Tibial nerve (tissue), 4 donors: Measurements from ENCODE around the gene NUDT13. TPM values are rescaled to one million over a fixed set of nuclear protein-coding genes. Genes with fewer than 3 reads are reported as not detected.

Experiments
- DNase-seq, 2 donors: peaks; one replicate each; pipeline ENCODE4 v3.0.0-alpha.2; 2019; ENCODE audit warnings: low spot score in 2 of 2
- H3K27ac ChIP-seq, 4 donors: fragments of 200-600 bp; sonication (generic) in 3 of 4; one replicate each; pipeline ENCODE4 v1.5.1; 2017 to 2019; ENCODE audit warnings: mild to moderate bottlenecking in 1 of 4
- H3K27me3 ChIP-seq, 2 donors: fragments of 200-600 bp; sonication (generic) in 1 of 2; one replicate each; pipeline versions ENCODE4 v1.5.1 to v1.6.0; 2017 to 2019
- H3K36me3 ChIP-seq, 3 donors: fragments of 200-600 bp; sonication (generic); one replicate each; pipeline ENCODE4 v1.5.1; 2018 to 2019
- H3K4me1 ChIP-seq, 4 donors: fragments of 200-600 bp; sonication (generic) in 3 of 4; one replicate each; pipeline ENCODE4 v1.5.1; 2017 to 2019
- H3K4me3 ChIP-seq, 4 donors: fragments of 200-600 bp; sonication (generic) in 3 of 4; one replicate each; pipeline ENCODE4 v1.5.1; 2017 to 2019; ENCODE audit warnings: mild to moderate bottlenecking in 1 of 4, moderate library complexity in 1 of 4
- H3K9me3 ChIP-seq, 4 donors: fragments of 200-600 bp; sonication (generic) in 3 of 4; one replicate each; pipeline ENCODE4 v1.5.1; 2017 to 2019
- CTCF ChIP-seq, 5 experiments: fragments of 200-600 bp in 3 of 5; fragments of 450-650 bp in 2 of 5; sonication (generic) in 3 of 5; IDR thresholded peaks; one replicate each; pipeline ENCODE4 v1.5.1; 2016 to 2019; ENCODE audit warnings: antibody characterized with exemption in 5 of 5, mild to moderate bottlenecking in 3 of 5, moderate library complexity in 2 of 5
- EP300 ChIP-seq, 2 donors: sonication (generic); formaldehyde crosslinking; IDR thresholded peaks; one replicate each; pipeline ENCODE4 v1.6.1; 2017; ENCODE audit warnings: antibody characterized with exemption in 2 of 2, mild to moderate bottlenecking in 1 of 2
- POLR2A ChIP-seq, 2 donors: fragments of 450-650 bp; IDR thresholded peaks; one replicate each; pipeline ENCODE4 v1.6.1; 2017; ENCODE audit warnings: antibody characterized with exemption in 2 of 2, mild to moderate bottlenecking in 2 of 2, moderate library complexity in 2 of 2
- WGBS, 2 donors: methylation state at CpG; one replicate each; pipeline ENCODE4 v1.1.5; 2018; 5-methylcytosine and 5-hydroxymethylcytosine counted together
- total RNA-seq, 4 donors: library from RNA; depleted of rRNA; stranded (reverse); fragments of >200 nt; gene quantifications; one replicate each; pipeline ENCODE4 v1.1.0, GENCODE V29; 2016

NUDT13 gene
- total RNA-seq, 4 donors from 2014 or later = 1.2 to 10.5 (median 4.2) TPM

DNA sequence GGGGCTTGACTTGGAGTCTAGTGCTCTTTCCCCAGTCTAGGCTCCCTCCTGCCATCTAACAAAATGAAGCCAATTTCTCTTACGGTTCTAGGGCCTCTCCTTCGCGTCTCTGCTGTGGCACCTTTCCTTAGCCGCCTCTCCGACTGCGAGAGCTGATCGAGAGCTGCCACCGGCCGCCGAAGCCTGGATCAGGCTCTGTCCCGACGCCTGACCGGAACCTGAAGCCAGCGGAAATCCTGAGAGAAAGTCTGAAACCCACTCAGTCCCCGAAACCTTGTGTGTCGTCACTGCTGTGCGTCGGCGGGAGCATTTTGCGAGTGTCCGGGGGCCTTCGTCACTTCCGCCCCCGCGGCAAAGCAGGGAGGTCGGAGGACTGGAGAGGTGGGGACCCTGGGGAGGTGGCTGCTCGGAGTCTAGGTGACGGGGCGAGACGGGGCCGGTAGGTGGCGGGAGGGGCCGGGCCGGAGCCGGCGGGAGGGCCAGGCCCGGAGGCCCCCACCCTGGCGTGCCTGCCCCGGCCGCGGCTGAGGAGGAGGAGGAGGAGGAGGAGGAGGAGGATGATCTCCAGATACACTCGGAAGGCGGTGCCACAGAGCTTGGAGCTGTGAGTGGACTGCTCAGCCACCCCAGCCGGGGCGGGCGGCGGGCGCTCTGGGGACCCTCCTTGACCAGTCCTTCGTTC is 57.7 kb downstream of the NUDT13 start, which contains the start of the genes ECD and FAM149B1:
ECD (minus strand) TSS at position 226 of the 682 bp plus-strand sequence. CDS start 4,071 bp downstream, outside the sequence.
FAM149B1 (plus strand) TSS at position 337 of the 682 bp plus-strand sequence; CDS start at position 558, 221 bp downstream.
- Histone ChIP-seq H3K27me3 (no peaks in the 10 kb centered on the region), H3K36me3 (peaks cover 0 to 18% (median under 1%) of the 10 kb centered on the region in 3 donors), H3K4me3 (peak within 1 kb of the TSS; percentile 63 to 92 (median 82)), H3K27ac (peak within 1 kb of the TSS; percentile 89 to 98 (median 94)), H3K4me1 (peaks cover 0 to 51% (median 9%) of the 10 kb centered on the region in 4 donors), H3K9me3 (no peaks in the 10 kb centered on the region)
- peak; percentile 87 to 91 for DNase-seq
- WGBS, 2 donors = 0 to 1% methylated on average over 48 to 49 of the region's 49 CpGs
- peak; percentile 91 to 96 for TF ChIP-seq POLR2A (IDR thresholded peaks at IDR 0.05)
- TF ChIP-seq EP300 (IDR thresholded peaks at IDR 0.05) = peak; percentile 93 to 99
- peak in 2 of 5 experiments; percentile 56 to 65 for TF ChIP-seq CTCF (IDR thresholded peaks at IDR 0.05)

DNA sequence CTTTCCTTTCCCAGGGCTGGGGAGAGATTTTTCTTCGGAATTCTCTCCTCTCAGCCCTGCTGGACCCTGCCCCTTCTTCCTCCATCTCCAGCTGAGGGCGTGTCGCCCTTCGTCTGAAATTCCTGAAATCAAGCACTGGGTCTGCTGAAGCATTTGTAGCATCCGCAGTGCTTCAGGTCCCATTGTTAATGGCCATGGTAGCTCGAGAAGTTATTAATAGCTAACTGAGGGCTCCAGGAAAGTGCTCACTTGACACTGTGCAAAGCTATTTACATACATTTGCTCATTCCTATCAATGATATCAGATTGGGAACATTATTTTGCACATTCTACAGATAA is 58.2 kb downstream of the NUDT13 start:
- H3K9me3 ChIP-seq = no peaks in the 10 kb centered on the region
- TF ChIP-seq EP300 (IDR thresholded peaks at IDR 0.05) (no peak), CTCF (IDR thresholded peaks at IDR 0.05) (no peak), POLR2A (IDR thresholded peaks at IDR 0.05) (no peak)
- peaks cover 0 to 14% (median 0%) of the 10 kb centered on the region in 3 donors for H3K36me3 ChIP-seq
- peak overlapping the region; percentile 89 to 98 (median 94) for H3K27ac ChIP-seq
- 0% methylated on average over 6 of the region's 6 CpGs for WGBS, 2 donors
- peaks cover 0 to 46% (median 9%) of the 10 kb centered on the region in 4 donors for H3K4me1 ChIP-seq
- DNase-seq = no peak
- no peaks in the 10 kb centered on the region for H3K27me3 ChIP-seq
- H3K4me3 ChIP-seq = peak overlapping the region; percentile 63 to 92 (median 82)

DNA sequence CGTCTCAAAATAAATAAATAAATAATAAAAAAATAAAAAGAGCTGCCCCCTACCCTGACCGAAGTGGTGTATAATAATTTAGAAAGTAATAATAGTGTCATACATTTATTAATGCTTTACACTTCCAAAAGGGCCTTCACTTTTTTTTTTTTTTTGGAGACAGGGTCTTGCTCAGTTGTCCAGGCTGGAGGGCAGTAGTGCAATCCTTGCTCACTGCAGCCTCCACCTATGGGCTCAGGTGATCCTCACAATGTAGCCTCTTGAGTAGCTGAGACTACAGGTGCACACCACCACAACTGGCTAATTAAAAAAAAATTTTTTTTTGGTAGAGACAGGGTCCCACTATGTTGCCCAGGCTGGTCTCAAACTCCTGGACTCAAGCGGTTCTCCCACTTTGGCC is 59.1 kb downstream of the NUDT13 start:
- WGBS, 2 donors = 91 to 94% methylated on average over 3 of the region's 3 CpGs
- TF ChIP-seq CTCF (IDR thresholded peaks at IDR 0.05) (no peak), EP300 (IDR thresholded peaks at IDR 0.05) (no peak), POLR2A (IDR thresholded peaks at IDR 0.05) (no peak)
- no peak overlapping the region for H3K27ac ChIP-seq
- peaks cover 0 to 11% (median 0%) of the 10 kb centered on the region in 3 donors for H3K36me3 ChIP-seq
- no peak overlapping the region for H3K4me3 ChIP-seq
- H3K4me1 ChIP-seq = peaks cover 0 to 37% (median 9%) of the 10 kb centered on the region in 4 donors
- no peaks in the 10 kb centered on the region for H3K9me3 ChIP-seq
- H3K27me3 ChIP-seq = no peaks in the 10 kb centered on the region
- no peak for DNase-seq

- H3K4me1 ChIP-seq = peaks cover 0 to 16% (median 4%) of the 10 kb centered on the region in 4 donors
- TF ChIP-seq EP300 (IDR thresholded peaks at IDR 0.05) (no peak), POLR2A (IDR thresholded peaks at IDR 0.05) (no peak), CTCF (IDR thresholded peaks at IDR 0.05) (no peak)
- no peak overlapping the region for H3K4me3 ChIP-seq
- H3K27ac ChIP-seq = no peak overlapping the region
- DNase-seq = no peak
- H3K9me3 ChIP-seq = no peaks in the 10 kb centered on the region
- H3K27me3 ChIP-seq = no peaks in the 10 kb centered on the region
- peaks cover 0 to 44% (median 0%) of the 10 kb centered on the region in 3 donors for H3K36me3 ChIP-seq
Measured at GRCh38 chr10:73172867-73173266, 62.6 kb downstream of the NUDT13 start.
